ENCODE data around the gene MAP9. TPM values are rescaled to one million over a fixed set of nuclear protein-coding genes. Genes with fewer than 3 reads are reported as not detected.

The MAP9 gene
- total RNA-seq, 1 donor from 2014 or later: 21.0 TPM

- H3K4me3 ChIP-seq (ENCODE audit: insufficient read depth, low read depth, low read length): no peak overlapping the region
- no peak overlapping the region for H3K9ac ChIP-seq (ENCODE audit: low read length)
- no peaks in the 10 kb centered on the region for H3K9me3 ChIP-seq (ENCODE audit: insufficient read depth, low read depth, low read length)
- H3K4me2 ChIP-seq (ENCODE audit: low read length): no peak overlapping the region
- H3K27me3 ChIP-seq (ENCODE audit: insufficient read depth, low read length): no peaks in the 10 kb centered on the region
- H3K79me2 ChIP-seq (ENCODE audit: insufficient read depth, low read length): no peaks in the 10 kb centered on the region
- Mint-ChIP-seq H3K4me3 (ENCODE audit: unreplicated experiment) (no peak overlapping the region), H3K4me1 (ENCODE audit: low read depth, unreplicated experiment) (no peaks in the 10 kb centered on the region), H3K27ac (ENCODE audit: unreplicated experiment) (no peak overlapping the region), H3K9me3 (ENCODE audit: unreplicated experiment) (no peaks in the 10 kb centered on the region), H3K27me3 (ENCODE audit: low read depth, unreplicated experiment) (no peaks in the 10 kb centered on the region), H3K36me3 (ENCODE audit: low read depth, unreplicated experiment) (no peaks in the 10 kb centered on the region)
- no peaks in the 10 kb centered on the region for H4K20me1 ChIP-seq (ENCODE audit: insufficient read depth, low read length)
- H3K4me1 ChIP-seq (ENCODE audit: insufficient read depth, low read length): no peaks in the 10 kb centered on the region
- H3K36me3 ChIP-seq (ENCODE audit: insufficient read depth, low read length): no peaks in the 10 kb centered on the region
- H2AFZ ChIP-seq (ENCODE audit: low read depth, low read length): no peak overlapping the region
- DNase-seq (ENCODE audit: low read depth) (no peak), FAIRE-seq (no peak)
- TF ChIP-seq CTCF (IDR thresholded peaks at IDR 0.05; ENCODE audit: insufficient read depth, low read depth, low read length): no peak
- no peak for TF ChIP-seq EZH2 (IDR thresholded peaks at IDR 0.05; ENCODE audit: insufficient read depth, low read length)
- H3K27ac ChIP-seq (ENCODE audit: low read depth, low read length): no peak overlapping the region
Measured at GRCh38 chr4:155338196-155338595, 38.6 kb downstream of the MAP9 start.

- Histone ChIP-seq H3K79me2 (ENCODE audit: insufficient read depth, low read length) (no peaks in the 10 kb centered on the region), H3K9me3 (ENCODE audit: insufficient read depth, low read depth, low read length) (no peaks in the 10 kb centered on the region), H3K4me3 (ENCODE audit: insufficient read depth, low read depth, low read length) (no peak overlapping the region), H4K20me1 (ENCODE audit: insufficient read depth, low read length) (no peaks in the 10 kb centered on the region), H3K4me2 (ENCODE audit: low read length) (no peak overlapping the region), H3K4me1 (ENCODE audit: insufficient read depth, low read length) (no peaks in the 10 kb centered on the region), H3K36me3 (ENCODE audit: insufficient read depth, low read length) (no peaks in the 10 kb centered on the region), H3K27ac (ENCODE audit: low read depth, low read length) (no peak overlapping the region), H2AFZ (ENCODE audit: low read depth, low read length) (no peak overlapping the region), H3K27me3 (ENCODE audit: insufficient read depth, low read length) (no peaks in the 10 kb centered on the region), H3K9ac (ENCODE audit: low read length) (no peak overlapping the region)
- Mint-ChIP-seq H3K4me1 (ENCODE audit: low read depth, unreplicated experiment) (no peaks in the 10 kb centered on the region), H3K27ac (ENCODE audit: unreplicated experiment) (no peak overlapping the region), H3K27me3 (ENCODE audit: low read depth, unreplicated experiment) (no peaks in the 10 kb centered on the region), H3K9me3 (ENCODE audit: unreplicated experiment) (no peaks in the 10 kb centered on the region), H3K36me3 (ENCODE audit: low read depth, unreplicated experiment) (no peaks in the 10 kb centered on the region), H3K4me3 (ENCODE audit: unreplicated experiment) (no peak overlapping the region)
- DNase-seq (ENCODE audit: low read depth) (no peak), FAIRE-seq (no peak)
- no peak for TF ChIP-seq EZH2 (IDR thresholded peaks at IDR 0.05; ENCODE audit: insufficient read depth, low read length)
Measured at GRCh38 chr4:155336242-155336641, 40.5 kb downstream of the MAP9 start.

DNA sequence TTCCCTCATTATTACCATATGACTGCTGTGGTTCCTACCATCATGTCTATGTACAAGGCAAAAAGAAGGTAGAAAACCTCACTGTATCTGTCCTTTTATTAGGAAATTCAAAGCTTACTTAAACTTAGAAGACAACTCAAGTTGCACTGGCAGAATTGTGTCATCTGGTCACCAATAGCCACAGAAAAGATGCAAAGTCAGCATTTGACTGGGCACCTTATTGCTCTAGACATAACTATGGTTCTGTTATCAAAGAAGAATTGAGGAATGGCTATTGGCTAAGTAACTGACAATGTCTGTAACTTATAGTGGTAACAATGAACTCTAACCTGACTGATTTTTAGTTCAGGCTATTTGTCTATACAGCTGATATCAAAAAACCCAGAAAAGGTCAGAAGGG lies 45.3 kb downstream of the MAP9 start:
- no peak overlapping the region for H3K9ac ChIP-seq (ENCODE audit: low read length)
- no peak overlapping the region for H3K27ac ChIP-seq (ENCODE audit: low read depth, low read length)
- H3K9me3 ChIP-seq (ENCODE audit: insufficient read depth, low read depth, low read length): no peaks in the 10 kb centered on the region
- H3K4me1 Mint-ChIP-seq (ENCODE audit: low read depth, unreplicated experiment): no peaks in the 10 kb centered on the region
- H3K4me1 ChIP-seq (ENCODE audit: insufficient read depth, low read length): no peaks in the 10 kb centered on the region
- no peak overlapping the region for H3K4me3 Mint-ChIP-seq (ENCODE audit: unreplicated experiment)
- FAIRE-seq (no peak), DNase-seq (ENCODE audit: low read depth) (no peak)
- TF ChIP-seq EZH2 (IDR thresholded peaks at IDR 0.05; ENCODE audit: insufficient read depth, low read length) (no peak), CTCF (IDR thresholded peaks at IDR 0.05; ENCODE audit: insufficient read depth, low read depth, low read length) (no peak)
- H4K20me1 ChIP-seq (ENCODE audit: insufficient read depth, low read length): no peaks in the 10 kb centered on the region
- no peaks in the 10 kb centered on the region for H3K27me3 Mint-ChIP-seq (ENCODE audit: low read depth, unreplicated experiment)
- H3K27ac Mint-ChIP-seq (ENCODE audit: unreplicated experiment): no peak overlapping the region
- no peaks in the 10 kb centered on the region for H3K79me2 ChIP-seq (ENCODE audit: insufficient read depth, low read length)
- H3K4me2 ChIP-seq (ENCODE audit: low read length): no peak overlapping the region
- H3K9me3 Mint-ChIP-seq (ENCODE audit: unreplicated experiment): no peaks in the 10 kb centered on the region
- no peaks in the 10 kb centered on the region for H3K27me3 ChIP-seq (ENCODE audit: insufficient read depth, low read length)
- H3K4me3 ChIP-seq (ENCODE audit: insufficient read depth, low read depth, low read length): no peak overlapping the region
- H2AFZ ChIP-seq (ENCODE audit: low read depth, low read length): no peak overlapping the region
- no peaks in the 10 kb centered on the region for H3K36me3 Mint-ChIP-seq (ENCODE audit: low read depth, unreplicated experiment)
- H3K36me3 ChIP-seq (ENCODE audit: insufficient read depth, low read length): no peaks in the 10 kb centered on the region

Measured in astrocyte (in vitro differentiated cells and primary cell).